GM18502 (cell line): ENCODE data around the gene ZKSCAN3.
"Not testable (repeated sequence)": the region's sequence is repeated elsewhere in the genome, so short reads cannot be mapped to it uniquely, and the experiment has no call there.

Experiments
- ATAC-seq: cut with Tn5 transposase; IDR thresholded peaks from one replicate; pipeline ENCODE4 v1.9.1; 2021; ENCODE audit warnings: mild to moderate bottlenecking; ENCODE audit not compliant: unreplicated experiment, poor library complexity

ZKSCAN3 gene

GRCh38 chr6:28349892-28350737 lies at the start of gene ZKSCAN3:
Gene ZKSCAN3 (plus strand): TSS chr6:28349947. CDS start chr6:28359587, 9,640 bp downstream.
- ATAC-seq: peak; percentile 99

- ATAC-seq: peak; percentile 89
These were observed 46.2 kb upstream of the ZKSCAN3 start for GRCh38 chr6:28303570-28303969.

DNA sequence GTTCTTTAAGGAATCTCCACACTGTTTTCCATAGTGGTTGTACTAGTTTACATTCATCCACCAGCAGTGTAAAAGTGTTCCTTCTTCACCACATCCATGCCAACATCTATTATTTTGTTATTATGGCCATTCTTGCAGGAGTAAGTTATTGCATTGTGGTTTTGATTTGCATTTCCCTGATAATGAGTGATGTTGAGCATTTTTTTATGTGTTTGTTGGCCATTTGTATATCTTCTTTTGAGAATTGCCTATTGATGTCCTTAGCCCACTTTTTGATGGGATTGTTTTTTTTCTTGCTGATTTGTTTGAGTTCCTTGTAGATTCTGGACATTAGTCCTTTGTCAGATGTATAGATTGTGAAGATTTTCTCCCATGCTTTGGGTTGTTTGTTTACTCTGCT lies 43.4 kb upstream of the ZKSCAN3 start:
- ATAC-seq: not testable (repeated sequence)

DNA sequence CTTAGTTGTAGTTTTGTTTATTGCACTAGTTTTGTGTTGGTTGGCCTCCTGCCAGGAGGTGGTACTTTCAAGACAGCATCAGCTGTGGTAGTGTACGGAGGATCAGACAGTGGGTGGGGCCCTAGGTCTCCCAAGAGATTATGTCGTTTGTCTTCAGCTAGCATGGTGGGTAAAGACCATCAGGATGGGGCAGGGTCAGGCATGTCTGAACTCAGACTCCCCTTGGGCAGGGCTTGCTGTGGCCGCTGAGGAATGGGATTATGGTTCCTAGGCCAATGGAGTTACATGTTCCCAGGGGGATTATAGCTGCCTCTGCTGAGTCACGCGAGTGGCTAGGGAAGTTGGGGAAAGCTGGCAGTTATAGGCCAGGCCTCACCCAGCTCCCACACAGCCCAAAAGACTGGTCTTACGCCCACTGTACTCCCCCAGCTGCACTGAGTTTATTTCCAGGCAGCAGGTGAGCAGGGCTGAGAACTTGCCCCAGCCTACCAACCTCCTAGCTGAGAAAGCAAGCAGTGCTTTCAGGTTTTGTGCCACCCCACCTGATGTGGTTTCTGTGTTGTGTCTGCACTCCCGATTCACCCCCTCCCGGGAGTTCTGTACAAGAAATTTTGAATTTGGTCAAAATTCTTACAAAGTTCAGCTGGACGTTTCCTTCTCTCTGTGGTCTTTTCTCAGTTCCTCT lies 38.5 kb upstream of the ZKSCAN3 start:
- no peak for ATAC-seq

DNA sequence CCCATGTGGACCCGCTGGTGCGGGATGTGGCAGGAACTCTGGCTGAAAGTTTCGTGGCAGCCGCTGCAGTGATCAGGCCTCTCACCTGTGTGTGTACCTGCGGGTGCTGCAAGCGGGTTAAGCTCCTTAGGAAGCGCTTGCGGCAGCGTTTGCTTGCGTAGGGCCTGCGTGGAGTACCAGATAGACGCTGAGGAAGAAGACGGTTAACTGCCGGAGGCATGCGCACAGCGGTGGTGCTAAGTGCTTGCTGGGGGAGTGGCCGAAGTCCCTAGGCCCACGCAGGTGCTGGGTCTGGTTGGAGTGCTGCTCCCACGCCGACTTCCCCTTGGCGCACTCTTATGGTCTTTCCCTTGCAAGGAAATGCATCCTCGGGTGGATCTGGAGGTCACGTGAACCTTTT lies 36.8 kb upstream of the ZKSCAN3 start:
- no peak for ATAC-seq

- ATAC-seq: no peak
These were observed 34.1 kb upstream of the ZKSCAN3 start for GRCh38 chr6:28315628-28316027.

DNA sequence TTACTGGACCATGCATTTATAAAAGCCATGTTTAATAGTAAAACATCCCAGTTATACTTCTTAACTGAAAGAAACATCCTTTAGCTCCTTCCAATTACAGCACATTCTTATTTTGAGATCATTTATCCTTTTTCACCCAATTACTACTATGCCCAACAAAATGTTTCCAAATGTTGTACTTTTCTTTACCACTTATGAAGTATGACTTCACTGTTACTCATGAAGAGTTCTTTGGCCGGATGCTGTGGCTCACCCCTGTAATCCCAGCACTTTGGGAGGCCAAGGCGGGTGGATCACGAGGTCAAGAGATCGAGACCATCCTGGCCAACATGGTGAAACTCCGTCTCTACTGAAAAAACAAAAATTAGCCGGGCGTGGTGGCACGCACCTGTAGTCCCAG lies 31.9 kb upstream of the ZKSCAN3 start:
- not testable (repeated sequence) for ATAC-seq

GRCh38 chr6:28322661-28323060 lies 27.1 kb upstream of the ZKSCAN3 start:
- ATAC-seq: no peak

DNA sequence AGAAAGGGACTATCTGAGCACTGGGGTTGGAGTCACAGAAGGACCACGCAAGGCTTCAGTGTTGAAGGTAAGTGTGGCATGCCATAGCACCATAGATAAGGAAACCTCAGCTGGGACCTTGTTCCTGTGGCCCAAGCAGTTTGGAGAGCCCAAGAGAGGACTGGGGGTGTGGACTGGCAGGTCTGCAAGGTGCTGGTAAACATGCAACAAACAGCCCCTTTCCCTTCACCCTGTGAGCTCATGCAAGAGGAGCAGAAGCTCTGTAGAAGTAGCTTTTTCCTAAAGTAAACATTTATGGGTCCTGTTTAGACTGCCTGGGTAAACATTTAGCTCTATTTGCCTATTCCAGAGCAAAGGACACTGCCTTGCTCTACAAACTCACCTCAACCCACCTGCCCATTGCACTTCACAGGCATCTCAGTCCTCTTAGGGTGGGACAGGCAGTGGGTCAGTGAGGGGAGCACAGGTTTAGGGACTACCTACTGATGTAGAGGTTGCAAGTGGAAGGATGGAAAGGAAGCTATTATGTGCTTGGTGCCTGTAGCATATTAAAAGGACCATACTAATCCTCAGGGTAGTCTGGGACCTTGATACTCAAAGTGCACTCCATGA lies 25.8 kb upstream of the ZKSCAN3 start:
- no peak for ATAC-seq

DNA sequence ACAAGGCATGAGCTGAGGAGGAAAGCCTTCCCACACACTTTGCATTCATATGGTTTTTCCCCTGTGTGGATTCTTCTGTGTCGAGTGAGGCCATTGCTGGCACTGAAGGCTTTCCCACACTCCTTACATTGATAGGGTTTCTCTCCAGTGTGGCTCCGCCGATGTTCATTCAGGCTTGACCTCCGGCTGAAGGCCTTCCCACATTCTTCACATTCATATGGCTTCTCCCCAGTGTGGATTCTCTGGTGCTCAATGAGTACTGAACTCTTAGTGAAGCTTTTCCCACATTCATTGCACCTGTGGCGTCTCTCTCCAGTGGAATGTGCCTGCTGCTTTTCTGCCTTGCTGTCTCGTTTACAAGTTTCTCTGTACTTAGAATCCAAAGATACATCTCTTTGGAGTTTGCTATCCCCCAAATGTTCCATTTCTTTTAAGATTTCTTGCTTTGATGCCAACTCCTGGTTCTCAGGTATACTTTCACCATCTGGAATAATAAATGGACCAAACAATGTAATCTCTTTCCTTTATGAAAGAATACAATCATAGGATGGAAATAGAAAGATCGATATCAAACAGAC lies 23.3 kb upstream of the ZKSCAN3 start:
- ATAC-seq: no peak

DNA sequence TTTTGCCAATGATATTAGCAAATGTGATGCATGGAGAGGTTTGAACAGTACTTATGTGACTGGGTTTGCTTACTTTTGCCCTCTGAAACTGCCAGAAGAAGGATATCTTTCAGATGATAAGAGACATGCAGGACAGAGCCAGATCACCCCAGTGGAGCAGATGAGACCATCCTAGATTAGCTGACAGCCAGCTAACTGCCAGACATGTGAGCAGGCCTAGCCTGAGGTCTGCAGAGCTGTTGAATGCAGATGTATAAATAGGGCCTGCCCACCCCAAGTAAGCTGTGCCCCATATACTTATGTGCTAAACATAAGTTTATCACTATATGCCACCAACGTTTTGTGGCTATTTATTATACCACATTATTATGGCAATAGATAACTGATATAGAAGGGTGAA lies 19.7 kb upstream of the ZKSCAN3 start:
- no peak for ATAC-seq

DNA sequence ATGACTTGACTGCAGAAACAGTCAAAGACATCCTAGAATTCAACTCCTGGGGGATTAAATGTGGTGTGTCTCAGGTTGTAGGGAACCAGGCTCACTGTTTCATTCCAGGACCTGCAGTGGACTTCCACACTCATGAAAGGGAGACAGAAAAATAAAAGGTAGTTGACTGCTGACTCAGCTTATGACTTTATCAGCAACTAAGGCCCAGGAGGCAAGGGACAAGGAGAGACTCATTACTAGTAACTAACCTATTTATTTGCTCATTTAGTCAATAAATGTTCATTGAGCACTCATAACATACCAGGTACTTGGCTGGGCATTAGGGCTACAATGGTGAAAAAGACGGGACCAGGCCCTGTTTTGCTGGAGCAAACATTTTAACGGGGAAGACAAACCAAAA lies 16.7 kb upstream of the ZKSCAN3 start:
- ATAC-seq: no peak

GRCh38 chr6:28333599-28334018 lies 16.1 kb upstream of the ZKSCAN3 start:
- ATAC-seq: no peak

- no peak for ATAC-seq
These were observed 15.3 kb upstream of the ZKSCAN3 start for GRCh38 chr6:28334286-28335039.

DNA sequence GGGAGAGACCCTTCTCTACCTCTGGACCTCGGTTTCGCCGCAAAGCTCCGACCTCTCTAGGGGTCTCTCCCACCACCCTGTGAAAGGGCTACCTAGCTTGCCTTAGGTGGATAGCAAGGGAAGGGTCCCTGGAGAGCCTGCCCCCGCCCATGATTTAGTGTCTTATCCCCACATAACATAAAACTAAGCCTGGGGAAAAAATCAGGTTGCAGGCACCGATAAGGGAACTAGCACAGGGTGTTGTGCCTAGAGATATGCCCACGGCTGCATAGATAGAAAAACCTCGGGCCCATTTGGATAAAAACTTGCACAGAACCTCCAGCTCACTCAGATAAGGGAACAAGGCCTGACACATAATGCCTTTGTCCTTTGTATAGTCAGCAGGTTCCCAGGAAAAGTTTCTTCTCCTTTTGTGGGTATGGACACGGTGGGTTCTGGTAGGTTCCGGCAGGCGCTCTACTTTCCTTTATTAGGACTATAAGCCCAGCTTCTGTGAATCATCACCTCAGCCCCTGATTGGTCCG lies 14.6 kb upstream of the ZKSCAN3 start:
- ATAC-seq: no peak

DNA sequence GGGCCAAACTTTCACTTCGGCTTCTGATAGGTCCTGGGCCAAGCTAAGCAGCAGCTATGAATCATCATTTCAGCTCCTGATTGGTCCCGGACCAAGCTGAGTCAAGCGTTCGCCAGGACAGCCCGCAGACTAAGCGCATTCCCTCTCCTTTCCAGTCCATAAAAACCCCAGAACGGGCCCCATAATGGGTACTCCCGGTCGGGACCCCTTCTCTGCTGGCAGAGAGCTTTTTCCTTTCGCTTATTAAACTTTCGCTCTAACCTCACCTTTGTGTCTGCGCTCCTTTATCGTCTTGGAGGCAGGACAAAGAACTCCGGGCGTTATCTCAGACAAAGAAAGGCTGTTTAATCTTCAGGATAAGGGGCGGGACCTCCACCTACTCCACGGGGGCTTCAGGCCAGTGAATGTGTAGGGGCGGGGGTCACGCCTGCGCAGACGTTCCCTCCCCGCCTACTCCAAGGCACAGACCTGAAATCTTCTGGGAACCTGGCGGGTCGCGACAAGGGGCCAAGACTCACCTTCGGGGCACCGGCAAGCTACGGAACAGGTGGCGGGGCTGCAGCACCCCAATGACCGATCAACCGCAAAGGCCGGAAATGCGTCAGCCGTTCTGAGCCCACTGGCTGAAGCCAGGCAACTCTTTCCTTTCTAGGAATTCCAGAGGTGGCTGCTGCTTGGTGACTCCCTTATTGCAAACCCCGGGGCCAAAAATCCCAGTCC lies 14.0 kb upstream of the ZKSCAN3 start, which contains the start of gene ZSCAN31:
ZSCAN31 (minus strand) TSS at position 585 of the 720 bp plus-strand sequence. CDS start 6,465 bp downstream, outside the sequence.
- peak; percentile 91 for ATAC-seq

GRCh38 chr6:28336284-28337120 lies 13.2 kb upstream of the ZKSCAN3 start:
- ATAC-seq: peak; percentile 39

DNA sequence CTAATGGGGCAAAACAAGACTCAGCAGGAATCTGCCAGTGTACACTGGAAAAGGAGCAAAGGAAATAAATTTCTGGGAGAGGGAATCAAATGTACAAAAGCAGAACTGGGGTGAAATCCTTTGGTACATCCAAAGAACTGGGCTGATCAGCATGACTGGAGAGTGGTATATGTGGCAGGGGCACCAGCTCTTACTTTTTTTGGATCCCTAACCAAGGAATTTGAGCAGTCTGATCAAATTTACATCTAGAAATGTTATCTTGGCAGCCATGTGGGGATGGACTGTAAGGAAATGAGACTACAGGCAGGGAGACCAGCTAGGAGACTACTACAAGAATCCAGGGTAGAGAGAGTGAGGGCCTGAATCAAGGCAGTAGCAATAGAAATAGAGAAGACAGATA lies 12.6 kb upstream of the ZKSCAN3 start:
- no peak for ATAC-seq
